HCT116 (cell line): ENCODE results near the gene BTD. TPM values are rescaled to one million over a fixed set of nuclear protein-coding genes. Genes with fewer than 3 reads are reported as not detected.

ENCODE experiments used
- ATAC-seq: fragments of 200-7000 bp; cut with Tn5 transposase; 2 replicates; pipeline ENCODE4 v1.9.1; 2020; ENCODE audit warnings: mild to moderate bottlenecking, moderate library complexity
- BruUV-seq: library from RNA; stranded (reverse); fragments of 400-500 nt; replicated peaks from 2 replicates; lab custom pipeline; 2021; lab: Mats Ljungman, UMichigan
- CTCF ChIA-PET: fragments of 300-600 bp; sonication (Branson Sonifier 250); formaldehyde crosslinking; loops from one replicate; lab custom pipeline; 2021; ENCODE audit warnings: antibody characterized with exemption; lab: Charles Lee
- POLR2A ChIA-PET: fragments of 300-600, 350-600 bp; sonication (Branson Sonifier 250); formaldehyde crosslinking; loops from one replicate; lab custom pipeline; 2021; ENCODE audit warnings: antibody characterized with exemption; lab: Charles Lee
- RAD21 ChIA-PET, 2 experiments: fragments of 300-600 bp; sonication (Branson Sonifier 250); formaldehyde crosslinking; loops; one replicate each; lab custom pipeline; 2023; ENCODE audit warnings: low total read pairs in 2 of 2; ENCODE audit not compliant: uncharacterized antibody in 2 of 2, unreplicated experiment in 2 of 2, low non-redundant PET in 1 of 2; lab: Charles Lee
- DNase-seq: peaks from one replicate; pipeline ENCODE4 v3.0.0-alpha.2; 2010; ENCODE audit warnings: low read depth, low spot score
- H2AFZ ChIP-seq: fragments of 200-600 bp; shearing (Covaris generic), sonication (generic); 2 replicates; pipeline ENCODE4 v1.6.1; 2017; ENCODE audit warnings: low read depth, mixed run types, mixed read lengths, antibody characterized with exemption, low read length; ENCODE audit not compliant: poor library complexity, severe bottlenecking
- H3K27ac ChIP-seq: 2 replicates; pipeline ENCODE4 v1.5.1; 2012; ENCODE audit warnings: low read depth, low read length
- H3K27me3 ChIP-seq: fragments of 200-600 bp; sonication (generic); 2 replicates; pipeline ENCODE4 v1.6.1; 2016; ENCODE audit warnings: mixed run types, low read length, mixed read lengths; ENCODE audit not compliant: insufficient read depth
- H3K36me3 ChIP-seq, 2 experiments: fragments of 200-500 bp in 1 of 2; fragments of 200-600 bp in 1 of 2; sonication (Bioruptor generic) in 1 of 2; sonication (generic) in 1 of 2; 2 replicates each; pipeline versions ENCODE4 v1.5.1 to v1.6.1; 2014 to 2016; ENCODE audit warnings: low read length in 2 of 2, inconsistent platforms in 1 of 2, mixed read lengths in 1 of 2, mixed run types in 1 of 2; ENCODE audit not compliant: insufficient read depth in 2 of 2, control insufficient read depth in 1 of 2
- H3K4me1 ChIP-seq, 2 experiments: fragments of 200-600 bp in 1 of 2; sonication (generic) in 1 of 2; 2 replicates each; pipeline versions ENCODE4 v1.5.1 to v1.6.1; 2012 to 2017; ENCODE audit warnings: low read length in 2 of 2, inconsistent platforms in 1 of 2, mild to moderate bottlenecking in 1 of 2, mixed read lengths in 1 of 2, mixed run types in 1 of 2, moderate library complexity in 1 of 2; ENCODE audit not compliant: insufficient read depth in 2 of 2, control insufficient read depth in 1 of 2
- H3K4me2 ChIP-seq: fragments of 200-600 bp; sonication (generic); 2 replicates; pipeline ENCODE4 v1.6.1; 2017; ENCODE audit warnings: mixed run types, low read length, mixed read lengths
- H3K4me3 ChIP-seq, 2 experiments: fragments of 200-600 bp in 1 of 2; sonication (generic) in 1 of 2; replicated peaks in 1 of 2; 2 replicates each; pipeline ENCODE4 v1.5.1; 2011 to 2016; ENCODE audit warnings: low read length in 2 of 2, control low read depth in 1 of 2, low read depth in 1 of 2, mild to moderate bottlenecking in 1 of 2, mixed read lengths in 1 of 2, mixed run types in 1 of 2
- H3K79me2 ChIP-seq: fragments of 200-600 bp; sonication (generic); 2 replicates; pipeline ENCODE4 v1.6.1; 2017; ENCODE audit warnings: mild to moderate bottlenecking, mixed run types, low read length, moderate library complexity, mixed read lengths; ENCODE audit not compliant: insufficient read depth
- H3K9ac ChIP-seq: fragments of 200-600 bp; sonication (generic); 2 replicates; pipeline ENCODE4 v1.6.1; 2016; ENCODE audit warnings: low read length, mixed read lengths
- H3K9me2 ChIP-seq: fragments of 200-600 bp; sonication (generic), shearing (Covaris generic); 2 replicates; pipeline ENCODE4 v1.6.1; 2017; ENCODE audit warnings: mixed run types, mild to moderate bottlenecking, moderate library complexity; ENCODE audit not compliant: insufficient read depth
- H3K9me3 ChIP-seq, 2 experiments: fragments of 200-500 bp in 1 of 2; fragments of 200-600 bp in 1 of 2; sonication (Bioruptor generic) in 1 of 2; sonication (generic) in 1 of 2; 2 replicates each; pipeline ENCODE4 v1.6.1; 2014 to 2017; ENCODE audit warnings: low read length in 2 of 2, mixed read lengths in 2 of 2, inconsistent platforms in 1 of 2, low read depth in 1 of 2, mild to moderate bottlenecking in 1 of 2, mixed run types in 1 of 2, moderate library complexity in 1 of 2; ENCODE audit not compliant: control insufficient read depth in 1 of 2, insufficient read depth in 1 of 2
- H4K20me1 ChIP-seq: fragments of 200-600 bp; sonication (generic), shearing (Covaris generic); 2 replicates; pipeline ENCODE4 v1.6.1; 2017; ENCODE audit warnings: mixed run types, mild to moderate bottlenecking, moderate library complexity; ENCODE audit not compliant: insufficient read depth
- CBX3 ChIP-seq: IDR thresholded peaks from 2 replicates; pipeline ENCODE4 v1.6.1; 2012; ENCODE audit warnings: low read depth
- EZH2 ChIP-seq: fragments of 200-600 bp; sonication (generic); IDR thresholded peaks from 2 replicates; pipeline ENCODE4 v1.6.1; 2017; ENCODE audit warnings: antibody characterized with exemption, mixed run types
- YY1 ChIP-seq: IDR thresholded peaks from 2 replicates; pipeline ENCODE4 v1.6.1; 2011; ENCODE audit warnings: low read length, low read depth, moderate library complexity, mild to moderate bottlenecking; ENCODE audit not compliant: insufficient replicate concordance; ENCODE audit errors: extremely low read depth
- ZFX ChIP-seq: fragments of 450-650 bp; IDR thresholded peaks from 2 replicates; pipeline ENCODE4 v1.6.1; 2017
- intact Hi-C: fragments of 100-400 bp; cut with micrococcal nuclease; formaldehyde crosslinking; loops from 2 replicates; pipeline ENCODE4 v1.10.0; 2022
- total RNA-seq: library from RNA; stranded (reverse); gene quantifications from one replicate; pipeline ENCODE4 v1.2.1, GENCODE V29; 2021; ENCODE audit not compliant: unreplicated experiment
- TF ChIP-seq, protein P1 (sequence below): IDR thresholded peaks from 2 replicates; pipeline ENCODE4 v1.6.1; 2011; ENCODE audit warnings: mild to moderate bottlenecking, low read length, moderate library complexity; ENCODE audit not compliant: insufficient replicate concordance; ENCODE audit errors: extremely low read depth
- TF ChIP-seq, protein P2 (sequence below): IDR thresholded peaks from 2 replicates; pipeline ENCODE4 v1.6.1; 2012

BTD gene
- total RNA-seq, 1 experiment from 2014 or later: 5.0 TPM

- intact Hi-C loops: no loop called here
- H3K27ac ChIP-seq: peak overlapping the region; percentile 96
- no peaks in the 10 kb centered on the region for H3K79me2 ChIP-seq
- H3K9me2 ChIP-seq: no peaks in the 10 kb centered on the region
- no TSS peak for BruUV-seq
- H4K20me1 ChIP-seq: no peaks in the 10 kb centered on the region
- H3K4me2 ChIP-seq: peak overlapping the region; percentile 75
- ATAC-seq (no peak), DNase-seq (no peak)
- no peaks in the 10 kb centered on the region for H3K9me3 ChIP-seq
- peak overlapping the region in 1 of 2 experiments; percentile 34; a peak in 1 of 4 replicates for H3K4me3 ChIP-seq
- ChIA-PET RAD21 (no interaction called here), CTCF (interaction anchor here (1.1 kb wide), 1 partner anchor 15 kb away, joined by 4 read pairs; no protein-coding TSS in a partner anchor), POLR2A (interaction anchor here (1.0 to 1.7 kb wide), 2 partner anchors 9 to 152 kb away, joined by 4 to 9 read pairs; partner anchors contain the start of gene ANKRD28)
- no peaks in the 10 kb centered on the region for H3K36me3 ChIP-seq
- peak overlapping the region; percentile 67 for H3K9ac ChIP-seq
- H2AFZ ChIP-seq: peak overlapping the region; percentile 74
- TF ChIP-seq YY1: no peak
- TF ChIP-seq CBX3: no peak
- TF ChIP-seq, protein P1, sequence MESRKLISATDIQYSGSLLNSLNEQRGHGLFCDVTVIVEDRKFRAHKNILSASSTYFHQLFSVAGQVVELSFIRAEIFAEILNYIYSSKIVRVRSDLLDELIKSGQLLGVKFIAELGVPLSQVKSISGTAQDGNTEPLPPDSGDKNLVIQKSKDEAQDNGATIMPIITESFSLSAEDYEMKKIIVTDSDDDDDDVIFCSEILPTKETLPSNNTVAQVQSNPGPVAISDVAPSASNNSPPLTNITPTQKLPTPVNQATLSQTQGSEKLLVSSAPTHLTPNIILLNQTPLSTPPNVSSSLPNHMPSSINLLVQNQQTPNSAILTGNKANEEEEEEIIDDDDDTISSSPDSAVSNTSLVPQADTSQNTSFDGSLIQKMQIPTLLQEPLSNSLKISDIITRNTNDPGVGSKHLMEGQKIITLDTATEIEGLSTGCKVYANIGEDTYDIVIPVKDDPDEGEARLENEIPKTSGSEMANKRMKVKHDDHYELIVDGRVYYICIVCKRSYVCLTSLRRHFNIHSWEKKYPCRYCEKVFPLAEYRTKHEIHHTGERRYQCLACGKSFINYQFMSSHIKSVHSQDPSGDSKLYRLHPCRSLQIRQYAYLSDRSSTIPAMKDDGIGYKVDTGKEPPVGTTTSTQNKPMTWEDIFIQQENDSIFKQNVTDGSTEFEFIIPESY: no peak
- TF ChIP-seq ZFX: no peak
- TF ChIP-seq, protein P2, sequence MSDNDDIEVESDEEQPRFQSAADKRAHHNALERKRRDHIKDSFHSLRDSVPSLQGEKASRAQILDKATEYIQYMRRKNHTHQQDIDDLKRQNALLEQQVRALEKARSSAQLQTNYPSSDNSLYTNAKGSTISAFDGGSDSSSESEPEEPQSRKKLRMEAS: no peak
- TF ChIP-seq EZH2: no peak
- H3K4me1 ChIP-seq: peaks cover 29 to 45% of the 10 kb centered on the region in 2 experiments
- no peaks in the 10 kb centered on the region for H3K27me3 ChIP-seq
Observed at GRCh38 chr3:15645246-15645645, 43.7 kb downstream of the BTD start.
